Head of caudate nucleus (tissue), 42 donors: Measurements from ENCODE around the gene PTPRM.

Source experiments
- DNase-seq, 42 donors: peaks; one replicate each; pipeline versions ENCODE4 v3.0.0 to v3.0.0-alpha.2; 2020 to 2021; ENCODE audit warnings: mixed read lengths in 7 of 42
- intact Hi-C: fragments of 100-400 bp; cut with DNase I; formaldehyde crosslinking; loops from one replicate; pipeline ENCODE4 v1.15.0; 2022

Gene PTPRM

GRCh38 chr18:7683753-7684152 lies 116.6 kb downstream of the PTPRM start:
- intact Hi-C loops, result no loop called here
- no peak for DNase-seq

DNA sequence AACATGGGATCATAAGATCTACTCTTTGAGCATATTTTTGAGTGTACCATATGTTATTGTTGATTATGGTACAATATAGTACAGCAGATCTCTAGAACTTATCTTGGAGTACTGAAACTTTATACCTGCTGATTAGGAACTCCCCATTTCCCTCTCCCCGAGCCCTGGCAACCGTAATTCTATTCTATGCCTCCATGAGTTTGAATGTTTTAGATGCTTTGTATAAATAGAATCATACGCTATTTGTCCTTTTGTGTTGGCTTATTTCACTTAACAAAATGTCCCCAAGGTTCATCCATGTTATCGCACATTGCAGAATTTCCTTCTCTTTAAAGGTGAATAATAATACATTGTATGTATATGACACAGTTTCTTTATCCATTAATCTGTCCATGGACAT lies 117.2 kb downstream of the PTPRM start:
- no peak for DNase-seq
- intact Hi-C loops, result no loop called here

DNA sequence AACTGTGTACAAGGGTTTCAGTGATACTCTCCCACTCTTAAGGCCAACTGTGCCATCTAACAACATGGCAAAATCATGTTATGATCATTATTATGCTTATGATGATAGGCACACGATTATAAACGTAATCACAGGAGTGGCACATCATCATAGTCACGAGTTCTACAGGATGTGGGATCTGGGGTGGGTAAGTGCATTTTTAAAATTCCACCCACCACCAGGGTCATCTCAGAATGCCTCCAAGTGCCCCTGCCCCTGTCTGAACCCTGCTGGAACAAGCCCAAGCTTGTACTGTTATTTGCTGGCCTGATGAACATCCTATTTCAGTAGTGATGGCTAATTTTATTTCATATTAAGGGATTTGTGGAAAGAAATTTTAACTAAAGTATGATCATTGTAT lies 117.8 kb downstream of the PTPRM start:
- no peak for DNase-seq
- intact Hi-C loops, result no loop called here

DNA sequence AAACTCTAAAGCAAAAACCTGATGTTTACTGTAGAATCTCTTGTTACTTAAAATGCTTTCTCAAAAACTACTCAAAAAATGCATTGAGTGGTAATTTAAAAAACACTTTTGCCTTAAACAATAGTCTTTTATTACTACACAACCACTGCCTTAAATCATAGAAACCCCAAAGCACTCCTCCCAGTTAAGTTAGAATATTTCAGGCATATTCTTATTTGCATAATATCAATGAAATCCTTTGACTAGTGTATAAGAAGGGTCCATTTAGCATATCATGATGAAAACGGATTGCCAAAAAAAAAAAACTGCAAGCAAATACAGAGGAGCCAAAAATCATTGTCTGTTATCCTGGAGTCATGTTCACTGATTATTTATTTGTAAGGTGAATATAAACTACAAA lies 119.2 kb downstream of the PTPRM start:
- intact Hi-C loops, result no loop called here
- no peak for DNase-seq

GRCh38 chr18:7688580-7688979 lies 121.5 kb downstream of the PTPRM start:
- no peak for DNase-seq
- intact Hi-C loops, result no loop called here

GRCh38 chr18:7691206-7691605 lies 124.1 kb downstream of the PTPRM start:
- DNase-seq, result no peak
- intact Hi-C loops, result no loop called here

DNA sequence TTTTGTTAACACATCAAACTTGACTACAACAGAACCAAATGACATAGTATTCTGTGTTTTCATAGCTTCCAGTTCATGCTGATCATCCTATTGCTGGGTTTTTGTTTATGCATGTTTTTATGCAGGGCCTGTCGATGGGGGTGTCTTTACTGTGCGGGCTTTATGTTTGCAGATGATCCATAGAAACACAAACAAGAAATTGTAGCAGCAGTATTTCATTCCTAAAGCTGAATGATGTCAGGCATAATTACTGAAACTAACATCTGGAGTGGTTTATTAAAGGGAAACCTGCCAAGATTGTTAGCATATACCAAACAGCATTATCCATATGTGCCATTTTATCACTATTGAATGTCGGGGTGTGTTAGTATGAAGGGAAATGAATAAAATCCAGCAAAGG lies 129.7 kb downstream of the PTPRM start:
- intact Hi-C loops, result no loop called here

GRCh38 chr18:7697306-7697705 lies 130.2 kb downstream of the PTPRM start:
- intact Hi-C loops, result no loop called here
- DNase-seq, result no peak

More for the DNA sequence above, 129.7 kb downstream of the PTPRM start:
- no peak for DNase-seq

GRCh38 chr18:7711495-7711894 lies 144.4 kb downstream of the PTPRM start:
- no peak for DNase-seq
- intact Hi-C loops, result no loop called here

DNA sequence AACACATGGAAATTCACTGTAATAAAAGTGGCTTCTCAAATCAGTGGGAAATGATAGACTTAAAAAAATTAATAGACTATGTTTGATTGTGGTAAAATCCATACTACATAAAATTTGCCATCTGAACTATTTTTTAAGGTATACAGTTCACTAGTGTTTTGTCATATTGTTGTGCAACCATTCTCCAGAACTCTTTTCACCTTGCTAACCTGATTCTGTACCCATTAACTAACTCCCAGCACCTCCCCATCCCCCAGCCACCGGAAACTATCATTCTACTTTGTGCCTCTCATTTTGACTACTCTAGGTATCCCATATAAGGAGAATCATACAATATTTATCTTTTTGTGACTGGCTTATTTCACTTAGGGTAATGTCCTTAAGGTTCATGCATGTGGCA lies 153.3 kb downstream of the PTPRM start:
- DNase-seq, result no peak
- intact Hi-C loops, result no loop called here

DNA sequence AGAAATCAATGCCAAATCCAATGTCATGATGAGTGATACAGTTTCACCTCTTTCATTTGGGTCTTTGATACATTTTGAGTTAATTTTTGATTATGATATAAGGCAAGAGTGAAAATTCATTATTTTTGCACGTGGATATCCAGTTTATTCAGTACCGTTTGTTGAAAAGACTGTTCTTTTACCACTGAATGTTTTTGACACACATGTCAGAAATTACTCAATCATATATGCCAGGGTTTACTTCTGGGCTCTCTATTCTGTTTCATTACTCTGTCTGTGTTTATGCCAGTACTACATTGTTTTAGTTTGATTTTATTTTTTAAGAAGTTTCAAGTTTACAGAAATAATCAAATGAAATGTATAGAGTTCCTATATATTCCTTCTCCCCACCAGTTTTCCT lies 154.4 kb downstream of the PTPRM start:
- DNase-seq, result no peak
- intact Hi-C loops, result no loop called here

- no peak for DNase-seq
- intact Hi-C loops, result no loop called here
These were observed 155.8 kb downstream of the PTPRM start for GRCh38 chr18:7722955-7723354.

DNA sequence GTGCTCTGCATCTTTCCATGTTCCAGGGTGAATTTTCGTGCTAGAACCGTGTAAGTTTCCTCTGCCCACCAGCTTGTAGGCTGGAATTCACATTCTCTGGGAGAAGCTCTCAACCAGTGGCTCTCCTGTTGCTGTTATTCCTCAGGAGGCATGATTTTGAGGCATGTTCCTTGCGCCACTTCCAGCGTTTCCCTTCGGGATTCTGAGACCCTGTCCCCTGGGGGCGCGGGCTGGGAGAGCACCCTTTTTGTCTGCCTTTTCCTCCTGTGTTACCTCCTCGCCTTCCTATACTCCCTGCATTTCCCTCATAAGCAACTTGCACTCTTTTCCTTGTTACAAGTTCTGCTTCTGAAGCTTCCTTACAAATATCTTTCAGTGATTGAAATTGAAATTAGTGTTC lies 156.4 kb downstream of the PTPRM start:
- intact Hi-C loops, result no loop called here
- no peak for DNase-seq

- no peak for DNase-seq
- intact Hi-C loops, result no loop called here
These were observed 158.4 kb downstream of the PTPRM start for GRCh38 chr18:7725473-7725872.

DNA sequence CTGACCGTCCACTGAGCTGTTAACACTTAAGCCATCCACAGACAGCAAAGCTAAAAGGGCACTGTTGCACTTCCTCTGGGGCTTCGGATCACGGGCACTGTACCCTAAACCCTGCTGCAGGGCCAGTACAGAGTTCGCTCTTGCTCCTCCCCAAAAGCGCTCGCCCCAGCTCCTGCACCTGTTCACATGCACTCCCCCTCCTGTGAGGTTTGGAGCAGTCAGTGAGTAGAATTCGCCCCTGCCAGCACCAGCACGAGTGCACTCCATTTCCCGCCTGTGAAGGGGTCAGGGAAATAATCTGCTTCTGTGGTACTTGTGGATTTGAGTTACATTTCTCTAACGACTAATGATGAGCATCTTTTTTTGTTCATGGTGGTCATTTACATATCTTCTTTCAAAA lies 158.8 kb downstream of the PTPRM start:
- DNase-seq, result no peak
- intact Hi-C loops, result no loop called here

DNA sequence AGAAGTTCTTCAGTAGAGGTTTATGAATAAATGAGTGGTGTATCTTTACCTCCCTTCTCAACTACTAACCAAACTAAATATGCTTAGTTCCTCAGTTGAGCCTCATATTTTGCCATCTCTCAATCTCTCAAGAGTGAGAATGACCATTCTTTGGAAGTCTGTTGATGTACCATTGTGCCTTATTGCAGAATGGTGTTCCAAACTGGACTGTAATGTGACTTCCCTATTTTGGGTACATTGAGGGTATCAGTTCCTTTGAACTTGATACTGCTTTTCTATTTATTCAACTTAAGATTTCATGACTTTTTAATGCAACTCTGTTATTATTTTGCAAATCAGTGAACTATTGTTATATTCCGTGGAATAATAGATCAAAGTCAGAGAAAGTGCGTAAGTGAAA lies 159.4 kb downstream of the PTPRM start:
- DNase-seq, result no peak

DNA sequence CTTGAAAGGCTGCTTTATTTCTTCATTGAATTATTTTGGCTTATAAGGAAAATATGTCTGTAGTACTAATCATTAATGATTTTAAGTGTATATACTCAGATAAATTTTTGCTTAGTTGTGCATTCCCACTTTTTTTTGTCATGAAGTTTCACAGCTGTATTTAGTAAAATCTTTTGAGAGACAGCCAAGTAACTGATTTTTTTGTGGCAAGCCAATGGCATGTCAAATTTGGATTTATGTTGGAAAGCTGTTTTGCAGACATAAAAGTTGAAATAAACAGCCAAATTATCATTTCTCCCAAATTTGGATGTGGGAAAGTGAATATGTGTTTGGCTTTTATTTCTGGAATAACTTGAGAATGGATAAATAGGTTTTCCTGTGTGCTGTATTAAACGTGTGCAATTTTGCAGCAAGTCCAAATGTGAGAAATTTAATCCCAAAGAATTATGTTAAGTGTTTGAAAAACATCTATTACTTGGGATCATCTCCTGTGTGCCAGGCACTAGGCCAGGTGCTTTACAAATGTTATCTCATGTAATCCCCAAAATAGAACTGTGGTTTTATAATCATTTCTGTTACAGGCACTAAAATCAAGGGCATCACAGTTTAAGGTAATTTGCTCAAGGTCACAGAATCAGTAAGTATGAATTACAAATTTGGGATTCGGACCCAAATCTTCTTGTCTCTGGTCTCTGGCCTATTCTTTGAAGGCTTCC lies 160.4 kb downstream of the PTPRM start:
- DNase-seq, result no peak
- intact Hi-C loops, result no loop called here

More for the DNA sequence above, 159.4 kb downstream of the PTPRM start:
- intact Hi-C loops, result no loop called here

DNA sequence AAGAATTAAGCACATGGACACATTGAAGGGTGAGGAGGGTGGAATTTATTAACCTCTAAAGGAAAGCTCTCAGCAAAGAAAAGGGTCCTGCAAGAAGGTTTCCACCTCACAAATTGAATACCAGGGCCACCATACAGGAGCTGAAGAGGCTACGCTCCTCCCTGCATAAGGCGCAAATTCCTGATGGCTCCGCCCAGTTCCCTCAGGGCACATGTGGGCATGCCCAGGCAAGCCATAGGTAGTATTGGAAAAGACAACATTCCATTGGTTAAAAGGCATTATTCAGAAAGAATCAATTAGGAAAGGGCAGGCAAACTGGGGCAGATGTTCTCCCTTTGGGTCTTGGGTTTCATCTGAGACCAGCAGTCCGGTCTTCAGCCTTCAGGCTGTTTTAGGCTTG lies 161.2 kb downstream of the PTPRM start:
- intact Hi-C loops, result no loop called here
- DNase-seq, result no peak

GRCh38 chr18:7729868-7730267 lies 162.8 kb downstream of the PTPRM start:
- intact Hi-C loops, result loop anchor here (10.0 kb wide), 1 partner anchor 165 kb away; the partner anchor contains the start of gene PTPRM
- DNase-seq, result no peak

DNA sequence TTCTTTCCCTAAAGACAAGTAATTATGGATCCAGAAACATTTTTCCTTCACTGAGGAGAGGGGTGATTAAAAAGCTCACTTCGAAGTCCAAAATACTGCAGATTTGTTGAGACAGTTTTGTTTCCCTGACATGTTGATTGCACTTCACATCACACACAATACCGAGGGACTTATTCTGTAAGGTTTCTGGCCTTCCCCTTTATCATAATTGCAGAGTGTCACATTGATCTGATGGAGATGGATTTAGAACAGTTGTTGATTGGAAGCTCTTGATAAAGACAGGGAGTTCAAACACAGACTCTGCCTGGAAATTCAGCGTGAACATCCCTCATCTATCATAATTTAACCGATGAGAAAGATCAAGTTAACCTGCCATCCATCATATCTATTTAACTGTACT lies 163.6 kb downstream of the PTPRM start:
- intact Hi-C loops, result loop anchor here (10.0 kb wide), 1 partner anchor 166 kb away; the partner anchor contains the start of gene PTPRM
- no peak for DNase-seq

DNA sequence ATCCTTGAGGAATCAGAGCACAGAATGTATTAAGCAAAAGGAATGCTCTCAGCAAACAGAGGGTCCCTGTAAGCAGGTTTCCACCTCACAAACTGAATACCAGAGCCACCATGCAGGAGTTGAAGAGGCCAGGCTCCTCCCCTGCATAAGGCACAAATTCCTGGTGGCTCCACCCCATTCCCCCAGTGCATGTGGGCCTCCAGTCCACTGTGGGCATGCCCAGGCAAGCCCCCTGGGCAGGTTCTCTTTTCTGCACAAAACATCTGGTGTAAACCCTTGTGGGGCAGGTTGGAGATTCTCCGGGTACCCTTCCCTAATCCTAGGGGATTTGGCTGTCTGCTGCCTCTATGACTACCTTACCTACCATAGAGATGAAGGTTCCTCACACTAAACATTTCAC lies 166.5 kb downstream of the PTPRM start:
- intact Hi-C loops, result loop anchor here (10.0 kb wide), 1 partner anchor 169 kb away; the partner anchor contains the start of gene PTPRM
- no peak for DNase-seq
